Fibroblast of villous mesenchyme (primary cell): ENCODE results near the gene MAST4. TPM values are rescaled to one million over a fixed set of nuclear protein-coding genes. Genes with fewer than 3 reads are reported as not detected.

Experiments used
- DNase-seq: peaks from one replicate; pipeline ENCODE4 v3.0.0-alpha.2; 2010; ENCODE audit warnings: low read depth
- H3K4me3 ChIP-seq: 2 replicates; pipeline ENCODE4 v1.5.1; 2011; ENCODE audit warnings: low read depth, mild to moderate bottlenecking, low read length
- CTCF ChIP-seq: IDR thresholded peaks from 2 replicates; pipeline ENCODE4 v1.5.1; 2012; ENCODE audit warnings: low read depth, mild to moderate bottlenecking, low read length; ENCODE audit not compliant: insufficient read depth
- total RNA-seq: library from RNA; depleted of rRNA; stranded (reverse); fragments of >200 nt; gene quantifications from 2 replicates; pipeline ENCODE4 v1.2.3, GENCODE V29; 2012

The MAST4 gene
- total RNA-seq, 1 donor, result 8.2 TPM

GRCh38 chr5:66993882-66994281 lies 397.7 kb downstream of the MAST4 start:
- DNase-seq, result no peak
- TF ChIP-seq CTCF, result no peak
- H3K4me3 ChIP-seq, result no peak overlapping the region

GRCh38 chr5:66994790-66995189 lies 398.6 kb downstream of the MAST4 start:
- TF ChIP-seq CTCF, result no peak
- H3K4me3 ChIP-seq, result no peak overlapping the region
- DNase-seq, result no peak

GRCh38 chr5:67000794-67001475 lies 404.7 kb downstream of the MAST4 start:
- no peak for DNase-seq
- TF ChIP-seq CTCF, result no peak
- H3K4me3 ChIP-seq, result no peak overlapping the region

GRCh38 chr5:67002832-67003684 lies 406.9 kb downstream of the MAST4 start:
- DNase-seq, result no peak
- no peak overlapping the region for H3K4me3 ChIP-seq
- no peak for TF ChIP-seq CTCF

- TF ChIP-seq CTCF, result no peak
- peak overlapping the region; percentile 66 for H3K4me3 ChIP-seq
- no peak for DNase-seq
Measured at GRCh38 chr5:67003685-67003934, 407.4 kb downstream of the MAST4 start.

- peak overlapping the region; percentile 66 for H3K4me3 ChIP-seq
- no peak for TF ChIP-seq CTCF
- peak; percentile 83 for DNase-seq
Measured at GRCh38 chr5:67003935-67004729, 407.9 kb downstream of the MAST4 start.
